T-helper 17 cell (primary cell): Measurements from ENCODE around the gene MFSD2A. TPM values are rescaled to one million over a fixed set of nuclear protein-coding genes. Genes with fewer than 3 reads are reported as not detected.
A peak's percentile ranks its signal among the peaks of the same experiment; 100 is the strongest.
"Not testable (repeated sequence)": the region's sequence is repeated elsewhere in the genome, so short reads cannot be mapped to it uniquely, and the experiment has no call there.

Experiments used
- ATAC-seq: fragments of 150-1000 bp; cut with Tn5 transposase; 2 replicates; pipeline ENCODE4 v1.10.0; 2021; ENCODE audit warnings: mild to moderate bottlenecking, moderate library complexity
- DNase-seq, 3 donors: peaks; one replicate each; pipeline versions ENCODE4 v3.0.0 to v3.0.0-alpha.2; 2020 to 2021
- H3K9me3 ChIP-seq: one replicate; pipeline ENCODE4 v1.7.0; 2013; ENCODE audit warnings: low read length, mild to moderate bottlenecking; ENCODE audit not compliant: control insufficient read depth, poor library complexity, severe bottlenecking
- H3K27ac Mint-ChIP-seq: one replicate; pipeline ENCODE4 v1.8.0; 2022; ENCODE audit warnings: mild to moderate bottlenecking, moderate library complexity, mixed read lengths
- H3K27me3 Mint-ChIP-seq: one replicate; pipeline ENCODE4 v1.8.0; 2022; ENCODE audit warnings: mixed read lengths
- H3K36me3 Mint-ChIP-seq: one replicate; pipeline ENCODE4 v1.8.0; 2022; ENCODE audit warnings: low read depth, mixed read lengths
- H3K4me1 Mint-ChIP-seq: one replicate; pipeline ENCODE4 v1.8.0; 2022; ENCODE audit warnings: mild to moderate bottlenecking, mixed read lengths
- H3K4me3 Mint-ChIP-seq: one replicate; pipeline ENCODE4 v1.8.0; 2022; ENCODE audit warnings: mild to moderate bottlenecking, moderate library complexity, mixed read lengths
- total RNA-seq, 4 donors: library from RNA in 2 of 4; stranded (reverse) in 2 of 4; gene quantifications; one replicate each; pipeline ENCODE4 v1.2.3 and lab custom pipeline; 2022 to 2026

The MFSD2A gene
- total RNA-seq, 2 donors from 2014 or later = 4.6 to 5.5 TPM

GRCh38 chr1:39947260-39947659, 7.7 kb upstream of the MFSD2A start:
- no peaks in the 10 kb centered on the region for H3K27me3 Mint-ChIP-seq
- no peak overlapping the region for H3K27ac Mint-ChIP-seq
- H3K4me1 Mint-ChIP-seq = no peaks in the 10 kb centered on the region
- no peak for ATAC-seq
- H3K9me3 ChIP-seq = no peaks in the 10 kb centered on the region
- no peak overlapping the region for H3K4me3 Mint-ChIP-seq
- DNase-seq = no peak
- no peaks in the 10 kb centered on the region for H3K36me3 Mint-ChIP-seq

- Mint-ChIP-seq H3K36me3 (no peaks in the 10 kb centered on the region), H3K27ac (no peak overlapping the region), H3K4me1 (peaks cover 6% of the 10 kb centered on the region), H3K4me3 (no peak overlapping the region), H3K27me3 (no peaks in the 10 kb centered on the region)
- ATAC-seq (no peak), DNase-seq (no peak)
- H3K9me3 ChIP-seq = no peaks in the 10 kb centered on the region
These were observed 5.1 kb upstream of the MFSD2A start for GRCh38 chr1:39949891-39950290.

- H3K4me1 Mint-ChIP-seq = peaks cover 15% of the 10 kb centered on the region
- no peak for ATAC-seq
- DNase-seq = no peak
- H3K27me3 Mint-ChIP-seq = no peaks in the 10 kb centered on the region
- no peak overlapping the region for H3K27ac Mint-ChIP-seq
- H3K4me3 Mint-ChIP-seq = no peak overlapping the region
- no peaks in the 10 kb centered on the region for H3K36me3 Mint-ChIP-seq
- no peaks in the 10 kb centered on the region for H3K9me3 ChIP-seq
These were observed 3.0 kb upstream of the MFSD2A start for GRCh38 chr1:39951926-39952325.

GRCh38 chr1:39952359-39953110, 2.4 kb upstream of the MFSD2A start:
- Mint-ChIP-seq H3K36me3 (no peaks in the 10 kb centered on the region), H3K27me3 (no peaks in the 10 kb centered on the region), H3K27ac (no peak overlapping the region), H3K4me3 (no peak overlapping the region), H3K4me1 (peaks cover 15% of the 10 kb centered on the region)
- no peak for DNase-seq
- no peaks in the 10 kb centered on the region for H3K9me3 ChIP-seq
- ATAC-seq = no peak

GRCh38 chr1:39954324-39954869, 548 bp upstream of the MFSD2A start:
- Mint-ChIP-seq H3K27me3 (no peaks in the 10 kb centered on the region), H3K36me3 (no peaks in the 10 kb centered on the region), H3K27ac (no peak overlapping the region), H3K4me1 (peaks cover 15% of the 10 kb centered on the region), H3K4me3 (peak overlapping the region; percentile 94)
- no peak for ATAC-seq
- no peaks in the 10 kb centered on the region for H3K9me3 ChIP-seq
- DNase-seq = no peak

GRCh38 chr1:39955547-39956539, 898 bp downstream of the MFSD2A start:
- peak; percentile 63 for ATAC-seq
- no peaks in the 10 kb centered on the region for H3K9me3 ChIP-seq
- peaks cover 15% of the 10 kb centered on the region for H3K4me1 Mint-ChIP-seq
- H3K4me3 Mint-ChIP-seq = peak overlapping the region; percentile 94
- no peaks in the 10 kb centered on the region for H3K36me3 Mint-ChIP-seq
- no peaks in the 10 kb centered on the region for H3K27me3 Mint-ChIP-seq
- peak; percentile 16 to 40 (median 19) for DNase-seq
- H3K27ac Mint-ChIP-seq = peak overlapping the region; percentile 77

GRCh38 chr1:39957299-39958015, 2.5 kb downstream of the MFSD2A start:
- no peaks in the 10 kb centered on the region for H3K9me3 ChIP-seq
- H3K4me1 Mint-ChIP-seq = peaks cover 18% of the 10 kb centered on the region
- ATAC-seq (no peak), DNase-seq (no peak)
- no peaks in the 10 kb centered on the region for H3K27me3 Mint-ChIP-seq
- peak overlapping the region; percentile 54 for H3K27ac Mint-ChIP-seq
- no peaks in the 10 kb centered on the region for H3K36me3 Mint-ChIP-seq
- no peak overlapping the region for H3K4me3 Mint-ChIP-seq

GRCh38 chr1:39958403-39959200, 3.7 kb downstream of the MFSD2A start:
- no peak overlapping the region for H3K27ac Mint-ChIP-seq
- no peak for ATAC-seq
- peaks cover 16% of the 10 kb centered on the region for H3K4me1 Mint-ChIP-seq
- no peaks in the 10 kb centered on the region for H3K27me3 Mint-ChIP-seq
- H3K36me3 Mint-ChIP-seq = no peaks in the 10 kb centered on the region
- no peak overlapping the region for H3K4me3 Mint-ChIP-seq
- H3K9me3 ChIP-seq = no peaks in the 10 kb centered on the region
- DNase-seq = no peak

GRCh38 chr1:39959651-39960333, 4.8 kb downstream of the MFSD2A start:
- H3K36me3 Mint-ChIP-seq = no peaks in the 10 kb centered on the region
- peak overlapping the region; percentile 36 for H3K4me3 Mint-ChIP-seq
- H3K27ac Mint-ChIP-seq = no peak overlapping the region
- H3K27me3 Mint-ChIP-seq = no peaks in the 10 kb centered on the region
- DNase-seq (no peak), ATAC-seq (no peak)
- no peaks in the 10 kb centered on the region for H3K9me3 ChIP-seq
- peaks cover 12% of the 10 kb centered on the region for H3K4me1 Mint-ChIP-seq

GRCh38 chr1:39960431-39960958, 5.5 kb downstream of the MFSD2A start:
- DNase-seq = no peak
- no peaks in the 10 kb centered on the region for H3K36me3 Mint-ChIP-seq
- no peak overlapping the region for H3K27ac Mint-ChIP-seq
- H3K27me3 Mint-ChIP-seq = no peaks in the 10 kb centered on the region
- no peaks in the 10 kb centered on the region for H3K9me3 ChIP-seq
- peak overlapping the region; percentile 63 for H3K4me3 Mint-ChIP-seq
- H3K4me1 Mint-ChIP-seq = peaks cover 11% of the 10 kb centered on the region
- ATAC-seq = peak; percentile 69

GRCh38 chr1:39962450-39962825, 7.5 kb downstream of the MFSD2A start:
- no peaks in the 10 kb centered on the region for H3K36me3 Mint-ChIP-seq
- no peak for ATAC-seq

GRCh38 chr1:39962964-39963363, 8.0 kb downstream of the MFSD2A start:
- DNase-seq, H3K27ac Mint-ChIP-seq: not testable (repeated sequence)

More at GRCh38 chr1:39962450-39962825, 7.5 kb downstream of the MFSD2A start:
- no peak for DNase-seq
- Mint-ChIP-seq H3K4me3 (no peak overlapping the region), H3K27ac (peak overlapping the region; percentile 32), H3K4me1 (peaks cover 6% of the 10 kb centered on the region), H3K27me3 (no peaks in the 10 kb centered on the region)
- no peaks in the 10 kb centered on the region for H3K9me3 ChIP-seq

More at GRCh38 chr1:39962964-39963363, 8.0 kb downstream of the MFSD2A start:
- not testable (repeated sequence) for H3K36me3 Mint-ChIP-seq, H3K4me1 Mint-ChIP-seq, H3K4me3 Mint-ChIP-seq, H3K9me3 ChIP-seq, ATAC-seq, H3K27me3 Mint-ChIP-seq
